H1 (cell line): Measurements from ENCODE around the gene HSD11B1L. TPM values are rescaled to one million over a fixed set of nuclear protein-coding genes. Genes with fewer than 3 reads are reported as not detected.

Experiments
- ASH2L ChIP-seq: fragments of 200-600, 300-600 bp; sonication (generic); IDR thresholded peaks from one replicate; pipeline ENCODE4 v1.7.1; 2017; ENCODE audit warnings: low read length
- ATF3 ChIP-seq: IDR thresholded peaks from 2 replicates; pipeline ENCODE4 v1.6.1; 2011; ENCODE audit warnings: low read depth, mild to moderate bottlenecking, low read length; ENCODE audit not compliant: insufficient read depth
- BACH1 ChIP-seq: IDR thresholded peaks from 2 replicates; pipeline ENCODE4 v1.6.1; 2012; ENCODE audit warnings: low read length, improper control_type of control experiment
- BCL11A ChIP-seq, 2 experiments: IDR thresholded peaks; one replicate each; pipeline ENCODE4 v1.6.1; 2011; ENCODE audit warnings: low read depth in 2 of 2, low read length in 2 of 2, mild to moderate bottlenecking in 2 of 2
- CBX5 ChIP-seq: fragments of 300-800, 300-1000 bp; sonication (generic); IDR thresholded peaks from 2 replicates; pipeline ENCODE4 v1.7.1; 2016; ENCODE audit warnings: antibody characterized with exemption, low read length, low read depth
- CEBPB ChIP-seq: IDR thresholded peaks from 2 replicates; pipeline ENCODE4 v1.6.1; 2012; ENCODE audit warnings: low read depth, low read length
- CREB1 ChIP-seq: IDR thresholded peaks from 2 replicates; pipeline ENCODE4 v1.6.1; 2012; ENCODE audit warnings: inconsistent platforms
- JUN ChIP-seq: IDR thresholded peaks from 2 replicates; pipeline ENCODE4 v1.6.1; 2011; ENCODE audit warnings: low read depth, mild to moderate bottlenecking, improper control_type of control experiment, low read length
- POLR2A ChIP-seq, 2 experiments: IDR thresholded peaks; 1 replicate in 1 of 2; 2 replicates in 1 of 2; pipeline ENCODE4 v1.6.1; 2011; ENCODE audit warnings: low read depth in 2 of 2, low read length in 2 of 2, mild to moderate bottlenecking in 2 of 2; ENCODE audit errors: control extremely low read depth in 1 of 2
- RAD21 ChIP-seq, 2 experiments: IDR thresholded peaks in 1 of 2; conservative IDR thresholded peaks in 1 of 2; 2 replicates each; pipeline ENCODE4 v1.6.1; 2011; ENCODE audit warnings: low read depth in 2 of 2, low read length in 2 of 2, improper control_type of control experiment in 1 of 2, inconsistent platforms in 1 of 2, mild to moderate bottlenecking in 1 of 2, moderate library complexity in 1 of 2
- SAP30 ChIP-seq: fragments of 300-600 bp; sonication (generic); IDR thresholded peaks from 2 replicates; pipeline ENCODE4 v1.7.1; 2012; ENCODE audit warnings: low read length, moderate library complexity, mild to moderate bottlenecking, inconsistent platforms; ENCODE audit not compliant: insufficient read depth, insufficient replicate concordance
- TEAD4 ChIP-seq: IDR thresholded peaks from 2 replicates; pipeline ENCODE4 v1.6.1; 2012; ENCODE audit warnings: low read depth, low read length, inconsistent platforms, mixed read lengths
- ZNF274 ChIP-seq: IDR thresholded peaks from 2 replicates; pipeline ENCODE4 v1.7.0; 2012; ENCODE audit warnings: low read length, borderline replicate concordance; ENCODE audit errors: extremely low read depth
- polyA plus RNA-seq, 7 experiments: library from polyadenylated mRNA; depleted of rRNA in 3 of 7; stranded (reverse) in 5 of 7; unstranded in 2 of 7; fragments of >200 nt in 5 of 7; fragments of 200-250 nt in 2 of 7; gene quantifications; 1 replicate in 5 of 7; 2 replicates in 1 of 7; 4 replicates in 1 of 7; pipeline versions ENCODE4 v1.2.1 to v1.2.3, GENCODE V29; 2011 to 2013; ENCODE audit warnings: missing spikeins in 2 of 7, mixed read lengths in 2 of 7
- total RNA-seq: library from RNA; stranded (reverse); fragmentation: NEBNext Ultra II Directional; extraction: Animal tissue kit (Norgen Biotek cat#: 25700); gene quantifications from 2 replicates; pipeline ENCODE4 v1.2.1, GENCODE V29; 2021
- TF ChIP-seq, protein P1 (sequence below): IDR thresholded peaks from 2 replicates; pipeline ENCODE4 v1.6.1; 2012; ENCODE audit warnings: low read length, inconsistent platforms

HSD11B1L gene
- total and polyA plus RNA-seq, 2 of the 8 experiments (the other 6 are each of a cell fraction or from before 2014, with no cell fraction given), result 8.2 to 20.6 TPM

DNA sequence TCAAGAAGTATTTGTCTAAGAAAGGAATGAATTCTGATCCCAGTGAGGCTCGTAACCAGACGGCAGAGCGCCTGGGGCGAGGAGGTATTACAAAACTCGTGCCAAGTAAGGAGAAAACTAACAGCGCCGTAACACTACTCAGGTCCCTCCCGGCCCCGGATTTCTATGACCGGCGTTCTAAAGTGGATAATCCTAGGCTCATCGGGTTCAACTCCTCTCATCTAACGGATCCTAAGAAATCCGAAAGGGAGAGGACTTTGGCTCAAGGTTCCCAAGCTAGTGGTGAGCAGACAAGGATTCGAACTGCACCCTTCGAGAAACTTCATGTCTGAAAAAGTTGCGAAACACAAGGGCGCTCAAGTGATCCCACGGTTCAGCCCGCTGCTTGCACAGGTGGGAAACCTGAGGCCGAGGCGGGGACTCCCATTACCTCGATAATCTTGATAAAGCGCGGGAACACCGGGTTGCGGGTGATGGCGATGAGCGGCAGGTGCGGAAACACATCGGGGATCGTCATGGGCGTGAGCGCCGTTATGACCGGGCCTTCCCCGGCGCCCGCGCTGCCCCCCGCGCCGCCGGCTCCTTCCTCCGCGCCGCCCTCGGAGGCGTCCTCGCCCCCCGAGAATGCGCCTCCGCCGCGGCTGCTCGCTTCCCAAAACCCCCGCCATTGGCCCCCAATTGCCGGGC is 38.6 kb downstream of the HSD11B1L start (continued):
- TF ChIP-seq BACH1 (no peak), CEBPB (peak; percentile 78), RAD21 (IDR thresholded peaks at IDR 0.05 in 1 of 2, conservative IDR thresholded peaks at IDR 0.05 in 1 of 2; ENCODE audit: low read depth in 2 of 2, low read length in 2 of 2) (no peak), TEAD4 (no peak), SAP30 (peak; percentile 31), CBX5 (no peak), ASH2L (peak; percentile 57), ZNF274 (no peak), BCL11A (IDR thresholded peaks at IDR 0.05; ENCODE audit: low read depth in 2 of 2, low read length in 2 of 2) (no peak), CREB1 (no peak), POLR2A (IDR thresholded peaks at IDR 0.05; ENCODE audit: control extremely low read depth in 1 of 2, low read depth in 2 of 2, low read length in 2 of 2) (no peak), JUN (no peak), ATF3 (no peak)
- TF ChIP-seq, protein P1, sequence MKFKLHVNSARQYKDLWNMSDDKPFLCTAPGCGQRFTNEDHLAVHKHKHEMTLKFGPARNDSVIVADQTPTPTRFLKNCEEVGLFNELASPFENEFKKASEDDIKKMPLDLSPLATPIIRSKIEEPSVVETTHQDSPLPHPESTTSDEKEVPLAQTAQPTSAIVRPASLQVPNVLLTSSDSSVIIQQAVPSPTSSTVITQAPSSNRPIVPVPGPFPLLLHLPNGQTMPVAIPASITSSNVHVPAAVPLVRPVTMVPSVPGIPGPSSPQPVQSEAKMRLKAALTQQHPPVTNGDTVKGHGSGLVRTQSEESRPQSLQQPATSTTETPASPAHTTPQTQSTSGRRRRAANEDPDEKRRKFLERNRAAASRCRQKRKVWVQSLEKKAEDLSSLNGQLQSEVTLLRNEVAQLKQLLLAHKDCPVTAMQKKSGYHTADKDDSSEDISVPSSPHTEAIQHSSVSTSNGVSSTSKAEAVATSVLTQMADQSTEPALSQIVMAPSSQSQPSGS, result no peak
- TF ChIP-seq, all 59 proteins: peak for 3
